A549 (cell line): ENCODE results near the gene PAX8.
"Not testable (repeated sequence)": the region's sequence is repeated elsewhere in the genome, so short reads cannot be mapped to it uniquely, and the experiment has no call there.

Source experiments
- HEYL ChIP-seq: fragments of 250-450 bp; sonication (Bioruptor Pico); IDR thresholded peaks from 2 replicates; pipeline ENCODE4 v1.8.0; 2021; ENCODE audit warnings: mild to moderate bottlenecking, moderate library complexity
- POLR2A ChIP-seq: IDR thresholded peaks from 2 replicates; pipeline ENCODE4 v1.6.1; 2012; ENCODE audit warnings: mild to moderate bottlenecking, low read length
- ZSCAN20 ChIP-seq: fragments of 250-450 bp; sonication (Bioruptor Pico); IDR thresholded peaks from 2 replicates; pipeline ENCODE4 v1.8.0; 2022; ENCODE audit warnings: mild to moderate bottlenecking, moderate library complexity
- TF ChIP-seq, protein P1 (sequence below): fragments of >200 bp; sonication (Bioruptor Twin); formaldehyde crosslinking; IDR thresholded peaks from 3 replicates; pipeline ENCODE4 v1.5.1; 2016

DNA sequence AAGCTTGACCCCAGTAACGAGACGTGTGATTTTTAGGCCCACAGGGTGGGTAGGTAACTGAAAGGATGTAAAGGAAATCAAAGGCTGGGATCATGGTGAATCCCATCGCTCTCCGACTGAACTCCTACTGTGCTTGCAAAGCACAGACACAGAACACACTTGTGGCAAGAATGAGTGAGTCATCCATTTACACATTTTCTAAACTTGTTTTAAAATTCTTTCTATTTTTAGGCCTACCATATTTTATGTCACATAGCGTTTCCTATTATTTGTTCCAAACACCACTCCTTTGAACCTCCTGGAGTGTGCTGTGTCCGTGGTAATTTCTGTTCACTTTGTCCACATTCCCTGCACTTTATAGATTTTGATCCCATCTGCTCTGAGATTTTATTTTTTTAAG, 6.3 kb upstream of the PAX8 start:
- not testable (repeated sequence) for TF ChIP-seq ZSCAN20 (CRISPR knock-in tag); POLR2A; HEYL (CRISPR knock-in tag)
- TF ChIP-seq, protein P1, sequence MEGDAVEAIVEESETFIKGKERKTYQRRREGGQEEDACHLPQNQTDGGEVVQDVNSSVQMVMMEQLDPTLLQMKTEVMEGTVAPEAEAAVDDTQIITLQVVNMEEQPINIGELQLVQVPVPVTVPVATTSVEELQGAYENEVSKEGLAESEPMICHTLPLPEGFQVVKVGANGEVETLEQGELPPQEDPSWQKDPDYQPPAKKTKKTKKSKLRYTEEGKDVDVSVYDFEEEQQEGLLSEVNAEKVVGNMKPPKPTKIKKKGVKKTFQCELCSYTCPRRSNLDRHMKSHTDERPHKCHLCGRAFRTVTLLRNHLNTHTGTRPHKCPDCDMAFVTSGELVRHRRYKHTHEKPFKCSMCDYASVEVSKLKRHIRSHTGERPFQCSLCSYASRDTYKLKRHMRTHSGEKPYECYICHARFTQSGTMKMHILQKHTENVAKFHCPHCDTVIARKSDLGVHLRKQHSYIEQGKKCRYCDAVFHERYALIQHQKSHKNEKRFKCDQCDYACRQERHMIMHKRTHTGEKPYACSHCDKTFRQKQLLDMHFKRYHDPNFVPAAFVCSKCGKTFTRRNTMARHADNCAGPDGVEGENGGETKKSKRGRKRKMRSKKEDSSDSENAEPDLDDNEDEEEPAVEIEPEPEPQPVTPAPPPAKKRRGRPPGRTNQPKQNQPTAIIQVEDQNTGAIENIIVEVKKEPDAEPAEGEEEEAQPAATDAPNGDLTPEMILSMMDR: not testable (repeated sequence)
